Erythroblast (primary cell): ENCODE data around the gene PIMREG.

Source experiments
- GATA1 ChIP-seq: IDR thresholded peaks from 2 replicates; pipeline ENCODE4 v1.6.1; 2011; ENCODE audit warnings: low read depth, mild to moderate bottlenecking, control low read depth, low read length, moderate library complexity
- POLR2A ChIP-seq: IDR thresholded peaks from 2 replicates; pipeline ENCODE4 v1.6.1; 2011; ENCODE audit warnings: mild to moderate bottlenecking, low read length

GRCh38 chr17:6482105-6482455, 37.8 kb downstream of the PIMREG start:
- no peak for TF ChIP-seq POLR2A
- TF ChIP-seq GATA1: no peak
